Lung (tissue), 12 donors: Measurements from ENCODE around the gene TNFRSF9. TPM values are rescaled to one million over a fixed set of nuclear protein-coding genes. Genes with fewer than 3 reads are reported as not detected.

Experiments
- ATAC-seq: fragments of 200-7000 bp; cut with Tn5 transposase; one replicate; pipeline ENCODE4 v1.9.1; 2020; ENCODE audit warnings: moderate number of reproducible peaks; ENCODE audit not compliant: insufficient read depth, low FRiP score
- DNase-seq, 3 donors: peaks; one replicate each; pipeline ENCODE4 v3.0.0-alpha.2; 2013 to 2017
- H3K27ac ChIP-seq, 2 donors: one replicate each; pipeline ENCODE4 v1.5.1; 2013; ENCODE audit warnings: mild to moderate bottlenecking in 2 of 2, moderate library complexity in 2 of 2, control low read depth in 1 of 2, inconsistent platforms in 1 of 2, low read depth in 1 of 2, low read length in 1 of 2
- H3K27me3 ChIP-seq, 3 donors: one replicate each; pipeline ENCODE4 v1.5.1; 2013; ENCODE audit warnings: low read length in 2 of 3; ENCODE audit not compliant: control insufficient read depth in 3 of 3, insufficient read depth in 3 of 3
- H3K36me3 ChIP-seq, 4 donors: one replicate each; pipeline ENCODE4 v1.5.1; 2013; ENCODE audit warnings: low read length in 4 of 4, mild to moderate bottlenecking in 1 of 4, moderate library complexity in 1 of 4; ENCODE audit not compliant: control insufficient read depth in 4 of 4, insufficient read depth in 4 of 4
- H3K4me1 ChIP-seq, 5 donors: one replicate each; pipeline ENCODE4 v1.5.1; 2013; ENCODE audit warnings: low read length in 5 of 5, mild to moderate bottlenecking in 2 of 5, moderate library complexity in 1 of 5; ENCODE audit not compliant: control insufficient read depth in 5 of 5, insufficient read depth in 5 of 5
- H3K4me3 ChIP-seq: one replicate; pipeline ENCODE4 v1.5.1; 2013; ENCODE audit warnings: mild to moderate bottlenecking, control low read depth, moderate library complexity
- H3K9ac ChIP-seq, 2 donors: one replicate each; pipeline ENCODE4 v1.5.1; 2013; ENCODE audit warnings: low read length in 2 of 2, control low read depth in 1 of 2; ENCODE audit not compliant: insufficient read depth in 1 of 2
- H3K9me3 ChIP-seq, 4 donors: one replicate each; pipeline ENCODE4 v1.5.1; 2013; ENCODE audit warnings: low read length in 3 of 4, mild to moderate bottlenecking in 1 of 4, moderate library complexity in 1 of 4; ENCODE audit not compliant: control insufficient read depth in 4 of 4, insufficient read depth in 3 of 4
- CTCF ChIP-seq: IDR thresholded peaks from 2 replicates; pipeline ENCODE4 v1.5.1; 2012; ENCODE audit warnings: mild to moderate bottlenecking; ENCODE audit errors: control extremely low read depth, extremely low read depth
- WGBS, 2 donors: extraction: QIAGEN DNeasy Blood & Tissue Kit; methylation state at CpG; one replicate each; pipeline ENCODE4 v1.1.7; 2013; 5-methylcytosine and 5-hydroxymethylcytosine counted together
- polyA plus RNA-seq, 2 donors: library from polyadenylated mRNA; stranded (reverse); fragments of 200-250 nt; gene quantifications; one replicate each; pipeline ENCODE4 v1.2.1, GENCODE V29; 2013
- total RNA-seq, 2 donors: library from RNA; depleted of rRNA in 1 of 2; stranded (reverse); fragments of >200 nt in 1 of 2; gene quantifications; one replicate each; pipeline ENCODE4 v1.2.1, GENCODE V29; 2014 to 2021
- donor health status: control.
- donor health status: control.
- donor health status: Bipolar disorder and iron deficiency.
- donor health status: healthy.
- donor health status: DM: yes; HTN: yes; CAD: no.

Gene TNFRSF9
- total and polyA plus RNA-seq, 4 donors, result 0.45 to 2.0 (median 0.65) TPM

- no peak for TF ChIP-seq CTCF
- ATAC-seq, result no peak
- WGBS, 2 donors, result 80 to 86% methylated on average over 2 of the region's 2 CpGs
Measured at GRCh38 chr1:7916501-7916830, 24.2 kb downstream of the TNFRSF9 start.

GRCh38 chr1:7915826-7916500, 24.7 kb downstream of the TNFRSF9 start:
- H3K9me3 ChIP-seq, result no peaks in the 10 kb centered on the region
- TF ChIP-seq CTCF, result no peak
- ATAC-seq, result no peak
- H3K4me1 ChIP-seq, result no peaks in the 10 kb centered on the region
- no peak for DNase-seq
- H3K4me3 ChIP-seq, result no peak overlapping the region
- H3K36me3 ChIP-seq, result no peaks in the 10 kb centered on the region
- H3K27me3 ChIP-seq, result peaks cover 0 to 2% (median 0%) of the 10 kb centered on the region in 3 donors
- H3K27ac ChIP-seq, result no peak overlapping the region
- WGBS, 2 donors, result 64 to 76% methylated on average over 5 of the region's 5 CpGs
- H3K9ac ChIP-seq, result no peak overlapping the region

More at GRCh38 chr1:7916501-7916830, 24.2 kb downstream of the TNFRSF9 start:
- Histone ChIP-seq H3K9me3 (no peaks in the 10 kb centered on the region), H3K4me1 (no peaks in the 10 kb centered on the region), H3K36me3 (no peaks in the 10 kb centered on the region), H3K27me3 (peaks cover 0 to 2% (median 0%) of the 10 kb centered on the region in 3 donors), H3K27ac (no peak overlapping the region), H3K4me3 (no peak overlapping the region), H3K9ac (no peak overlapping the region)
- DNase-seq, result no peak

- H3K4me3 ChIP-seq, result no peak overlapping the region
- H3K4me1 ChIP-seq, result no peaks in the 10 kb centered on the region
- TF ChIP-seq CTCF, result no peak
- DNase-seq (peak in 1 of 3 donors; percentile 6), ATAC-seq (no peak)
- 44 to 46% methylated on average over 18 of the region's 18 CpGs for WGBS, 2 donors
- H3K9me3 ChIP-seq, result no peaks in the 10 kb centered on the region
- H3K27ac ChIP-seq, result no peak overlapping the region
- H3K36me3 ChIP-seq, result no peaks in the 10 kb centered on the region
- peaks cover 0 to 2% (median 0%) of the 10 kb centered on the region in 3 donors for H3K27me3 ChIP-seq
- no peak overlapping the region for H3K9ac ChIP-seq
Measured at GRCh38 chr1:7912743-7913557, 27.7 kb downstream of the TNFRSF9 start.
